Osteocyte (in vitro differentiated cells): ENCODE measurements around the gene FHOD3. TPM values are rescaled to one million over a fixed set of nuclear protein-coding genes. Genes with fewer than 3 reads are reported as not detected.

Source experiments
- DNase-seq: peaks from one replicate; pipeline ENCODE4 v3.0.0; 2021; ENCODE audit warnings: mixed read lengths; ENCODE audit not compliant: unreplicated experiment; ENCODE audit errors: extremely low spot score
- H3K27ac Mint-ChIP-seq: one replicate; pipeline ENCODE4 v1.8.0; 2021; ENCODE audit warnings: mild to moderate bottlenecking, mixed read lengths; ENCODE audit not compliant: unreplicated experiment
- H3K27me3 Mint-ChIP-seq: one replicate; pipeline ENCODE4 v1.8.0; 2021; ENCODE audit warnings: mixed read lengths; ENCODE audit not compliant: unreplicated experiment
- H3K36me3 Mint-ChIP-seq: one replicate; pipeline ENCODE4 v1.8.0; 2021; ENCODE audit warnings: mixed read lengths; ENCODE audit not compliant: unreplicated experiment
- H3K4me1 Mint-ChIP-seq: one replicate; pipeline ENCODE4 v1.8.0; 2021; ENCODE audit warnings: mixed read lengths; ENCODE audit not compliant: unreplicated experiment
- H3K4me3 Mint-ChIP-seq: one replicate; pipeline ENCODE4 v1.8.0; 2021; ENCODE audit warnings: mild to moderate bottlenecking, moderate library complexity, mixed read lengths; ENCODE audit not compliant: unreplicated experiment
- H3K9me3 Mint-ChIP-seq: one replicate; pipeline ENCODE4 v1.8.0; 2021; ENCODE audit warnings: mixed read lengths; ENCODE audit not compliant: unreplicated experiment
- total RNA-seq: library from RNA; stranded (reverse); gene quantifications from 2 replicates; pipeline ENCODE4 v1.2.1, GENCODE V29; 2021
- TF ChIP-seq, protein P1 (sequence below): fragments of 200-600 bp; sonication (generic); IDR thresholded peaks from 2 replicates; pipeline ENCODE4 v1.5.0; 2021; ENCODE audit warnings: antibody characterized with exemption, mild to moderate bottlenecking, moderate library complexity

FHOD3 gene
- total RNA-seq, 1 donor from 2014 or later = 1.2 TPM

DNA sequence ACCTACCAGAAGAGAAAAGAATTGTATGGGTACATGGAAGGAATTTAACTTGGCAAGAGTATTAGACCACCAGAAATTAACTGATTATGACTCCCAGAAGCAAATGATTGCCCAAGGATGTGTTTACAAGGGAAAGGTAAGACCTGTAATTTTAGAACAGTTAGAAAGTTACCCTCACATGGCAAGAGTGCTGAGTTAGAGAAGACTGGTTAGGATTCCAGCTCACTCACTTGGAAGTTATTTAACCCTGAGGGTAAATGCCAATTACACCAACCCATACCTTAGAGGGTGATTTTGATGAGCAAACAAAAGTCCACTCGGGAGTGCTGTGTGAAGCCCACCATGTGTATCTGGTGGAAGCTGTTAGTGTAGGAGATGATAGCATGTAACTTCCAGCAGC, 361.1 kb downstream of the FHOD3 start:
- Mint-ChIP-seq H3K27me3 (peaks cover 3% of the 10 kb centered on the region), H3K36me3 (no peaks in the 10 kb centered on the region), H3K27ac (no peak overlapping the region), H3K4me1 (no peaks in the 10 kb centered on the region), H3K4me3 (no peak overlapping the region), H3K9me3 (no peaks in the 10 kb centered on the region)
- DNase-seq = no peak
- TF ChIP-seq, protein P1, sequence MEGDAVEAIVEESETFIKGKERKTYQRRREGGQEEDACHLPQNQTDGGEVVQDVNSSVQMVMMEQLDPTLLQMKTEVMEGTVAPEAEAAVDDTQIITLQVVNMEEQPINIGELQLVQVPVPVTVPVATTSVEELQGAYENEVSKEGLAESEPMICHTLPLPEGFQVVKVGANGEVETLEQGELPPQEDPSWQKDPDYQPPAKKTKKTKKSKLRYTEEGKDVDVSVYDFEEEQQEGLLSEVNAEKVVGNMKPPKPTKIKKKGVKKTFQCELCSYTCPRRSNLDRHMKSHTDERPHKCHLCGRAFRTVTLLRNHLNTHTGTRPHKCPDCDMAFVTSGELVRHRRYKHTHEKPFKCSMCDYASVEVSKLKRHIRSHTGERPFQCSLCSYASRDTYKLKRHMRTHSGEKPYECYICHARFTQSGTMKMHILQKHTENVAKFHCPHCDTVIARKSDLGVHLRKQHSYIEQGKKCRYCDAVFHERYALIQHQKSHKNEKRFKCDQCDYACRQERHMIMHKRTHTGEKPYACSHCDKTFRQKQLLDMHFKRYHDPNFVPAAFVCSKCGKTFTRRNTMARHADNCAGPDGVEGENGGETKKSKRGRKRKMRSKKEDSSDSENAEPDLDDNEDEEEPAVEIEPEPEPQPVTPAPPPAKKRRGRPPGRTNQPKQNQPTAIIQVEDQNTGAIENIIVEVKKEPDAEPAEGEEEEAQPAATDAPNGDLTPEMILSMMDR = no peak

DNA sequence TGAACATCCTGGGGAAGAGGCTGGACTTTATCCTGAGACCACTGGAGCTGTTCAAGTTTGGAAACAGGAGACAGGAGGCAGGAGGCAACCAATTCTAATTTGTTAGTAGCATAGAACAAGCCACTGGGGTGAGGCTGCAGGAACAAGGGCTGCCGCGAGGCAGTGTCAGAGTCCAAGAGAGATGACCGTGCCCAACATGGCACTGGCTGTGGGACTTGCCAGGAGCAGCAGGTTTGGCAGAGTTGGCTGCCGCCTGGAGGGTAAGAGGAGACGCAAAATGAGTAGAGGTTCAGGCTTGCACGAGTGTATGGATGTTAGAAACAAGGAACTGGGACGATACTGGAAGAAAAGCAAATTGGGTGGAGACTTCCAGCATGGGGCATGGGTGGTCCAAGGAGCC, 362.8 kb downstream of the FHOD3 start:
- DNase-seq = no peak
- no peaks in the 10 kb centered on the region for H3K36me3 Mint-ChIP-seq
- no peaks in the 10 kb centered on the region for H3K9me3 Mint-ChIP-seq
- no peak overlapping the region for H3K27ac Mint-ChIP-seq
- H3K27me3 Mint-ChIP-seq = peaks cover 1% of the 10 kb centered on the region
- H3K4me1 Mint-ChIP-seq = no peaks in the 10 kb centered on the region
- TF ChIP-seq, protein P1 = no peak
- H3K4me3 Mint-ChIP-seq = no peak overlapping the region

DNA sequence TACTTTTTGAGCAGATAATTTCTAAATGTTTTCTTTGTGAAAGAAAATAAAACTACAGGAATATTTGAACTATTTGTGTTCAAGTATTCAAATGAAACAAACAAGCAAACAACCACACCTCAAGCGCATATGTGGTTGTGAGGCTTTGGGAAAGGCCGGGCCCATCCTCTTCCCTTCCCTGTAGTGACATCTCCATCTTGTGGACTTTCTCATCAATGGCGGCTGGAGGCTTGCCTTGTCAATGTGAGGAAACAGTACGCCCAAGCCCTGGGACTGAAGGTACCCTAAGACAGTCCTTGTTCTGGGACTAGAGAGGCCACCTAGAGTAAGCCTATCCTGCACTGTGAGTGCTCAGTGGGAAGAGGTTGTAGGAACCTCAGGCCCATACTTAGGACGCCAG, 364.5 kb downstream of the FHOD3 start:
- no peaks in the 10 kb centered on the region for H3K36me3 Mint-ChIP-seq
- no peak overlapping the region for H3K4me3 Mint-ChIP-seq
- H3K9me3 Mint-ChIP-seq = no peaks in the 10 kb centered on the region
- no peaks in the 10 kb centered on the region for H3K27me3 Mint-ChIP-seq
- H3K4me1 Mint-ChIP-seq = no peaks in the 10 kb centered on the region
- H3K27ac Mint-ChIP-seq = no peak overlapping the region
- TF ChIP-seq, protein P1 = peak; percentile 28
- no peak for DNase-seq

DNA sequence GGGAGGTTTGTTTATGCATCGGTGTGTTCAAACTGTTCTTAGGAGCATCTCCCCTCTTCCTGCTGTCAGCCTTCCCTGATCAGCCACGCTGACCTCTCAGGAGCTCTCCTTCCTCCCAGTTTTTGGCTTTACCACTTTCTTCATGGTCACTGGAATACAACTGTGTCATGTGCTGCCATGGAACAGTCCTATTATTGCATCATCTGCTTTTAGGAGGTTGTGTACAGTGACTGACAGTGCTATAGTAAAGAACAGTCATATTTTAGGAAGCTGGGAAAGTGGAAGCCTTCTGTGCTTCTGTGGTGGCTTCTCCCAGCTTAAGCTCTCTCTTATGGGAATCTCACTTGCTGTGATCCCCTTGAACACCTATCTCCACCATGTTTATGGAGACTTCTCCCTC, 365.8 kb downstream of the FHOD3 start:
- no peak overlapping the region for H3K27ac Mint-ChIP-seq
- no peak for DNase-seq
- no peaks in the 10 kb centered on the region for H3K36me3 Mint-ChIP-seq
- TF ChIP-seq, protein P1 = no peak
- no peaks in the 10 kb centered on the region for H3K9me3 Mint-ChIP-seq
- H3K4me3 Mint-ChIP-seq = no peak overlapping the region
- no peaks in the 10 kb centered on the region for H3K4me1 Mint-ChIP-seq
- H3K27me3 Mint-ChIP-seq = peaks cover 3% of the 10 kb centered on the region

DNA sequence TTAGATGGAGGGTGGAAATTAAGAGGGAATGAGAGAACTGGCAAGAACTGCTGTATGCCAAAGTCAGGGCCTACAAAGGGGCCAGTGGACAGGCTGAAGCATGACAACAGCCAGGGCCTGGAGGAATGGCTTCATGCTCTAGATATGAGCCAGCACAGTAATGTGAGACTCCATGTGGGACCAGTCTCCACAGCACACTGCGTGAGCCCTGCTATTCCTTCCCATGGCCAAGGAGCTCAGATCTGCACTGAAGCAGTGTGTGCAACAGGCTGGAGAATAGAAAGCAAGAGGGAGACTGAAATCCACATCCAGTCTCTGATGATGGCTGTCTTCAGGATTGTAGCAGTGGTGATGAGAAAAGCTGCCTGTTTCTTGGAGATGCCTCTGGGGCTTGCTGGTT, 368.4 kb downstream of the FHOD3 start:
- no peaks in the 10 kb centered on the region for H3K9me3 Mint-ChIP-seq

More for the DNA sequence above, 368.4 kb downstream of the FHOD3 start:
- H3K4me1 Mint-ChIP-seq = no peaks in the 10 kb centered on the region
- no peak overlapping the region for H3K27ac Mint-ChIP-seq
- H3K27me3 Mint-ChIP-seq = peaks cover 5% of the 10 kb centered on the region
- no peak for DNase-seq
- TF ChIP-seq, protein P1 = no peak
- no peak overlapping the region for H3K4me3 Mint-ChIP-seq
- H3K36me3 Mint-ChIP-seq = no peaks in the 10 kb centered on the region
